ENCODE results near the gene CCND2. TPM values are rescaled to one million over a fixed set of nuclear protein-coding genes. Genes with fewer than 3 reads are reported as not detected.

The CCND2 gene
- total and polyA plus RNA-seq, 2 experiments from 2014 or later, result 157 to 250 TPM

DNA sequence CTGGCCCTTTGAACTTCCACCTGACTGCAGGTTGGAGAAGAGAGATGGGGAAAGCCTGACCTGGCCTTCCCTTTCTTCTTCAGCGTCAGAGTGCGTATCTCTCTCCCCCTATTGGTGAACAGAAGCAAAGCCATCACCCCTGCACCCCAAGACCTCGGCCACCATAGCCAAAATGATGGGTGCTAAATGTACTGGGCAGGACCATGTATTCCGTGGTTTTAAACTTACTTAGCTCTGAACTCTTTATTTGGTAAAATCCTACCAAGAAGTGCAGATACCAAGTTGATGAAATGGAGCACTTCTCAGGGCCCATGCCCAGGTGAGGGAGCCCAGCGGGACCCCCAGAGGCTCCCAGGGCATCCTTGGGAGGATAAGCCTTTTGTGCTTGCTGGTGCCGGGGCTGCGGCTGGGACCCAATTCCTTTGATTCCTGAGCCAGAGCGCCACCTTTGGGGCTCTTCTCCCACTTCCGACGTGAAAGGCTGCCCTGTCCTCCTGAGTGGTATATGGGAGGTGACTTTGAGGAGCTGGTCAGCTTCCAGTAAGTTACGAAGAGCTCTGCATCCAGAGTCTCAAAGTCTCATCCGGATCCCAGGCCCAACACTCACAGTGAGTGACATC lies 9.4 kb downstream of the CCND2 start:
- Histone ChIP-seq H3K9me3 (ENCODE audit: low read depth) (no peaks in the 10 kb centered on the region), H4K20me1 (ENCODE audit: insufficient read depth, poor library complexity, severe bottlenecking) (peaks cover 95% of the 10 kb centered on the region), H2AFZ (no peak overlapping the region), H3K79me2 (peaks cover 90% of the 10 kb centered on the region), H3K36me3 (replicated peaks; ENCODE audit: insufficient read depth, low read depth) (no peaks in the 10 kb centered on the region), H3K4me2 (no peak overlapping the region), H3K9me2 (replicated peaks; ENCODE audit: insufficient read depth) (no peaks in the 10 kb centered on the region), H3K4me3 (no peak overlapping the region), H3K27ac (no peak overlapping the region), H3K4me1 (ENCODE audit: insufficient read depth) (peaks cover 38% of the 10 kb centered on the region), H3K27me3 (no peaks in the 10 kb centered on the region)
- DNase-seq (ENCODE audit: low spot score), result no peak
- 84% methylated on average over 12 of the region's 12 CpGs for WGBS (ENCODE audit: low lambda C conversion rate, missing lambda C conversion rate)
- TF ChIP-seq, protein P1, sequence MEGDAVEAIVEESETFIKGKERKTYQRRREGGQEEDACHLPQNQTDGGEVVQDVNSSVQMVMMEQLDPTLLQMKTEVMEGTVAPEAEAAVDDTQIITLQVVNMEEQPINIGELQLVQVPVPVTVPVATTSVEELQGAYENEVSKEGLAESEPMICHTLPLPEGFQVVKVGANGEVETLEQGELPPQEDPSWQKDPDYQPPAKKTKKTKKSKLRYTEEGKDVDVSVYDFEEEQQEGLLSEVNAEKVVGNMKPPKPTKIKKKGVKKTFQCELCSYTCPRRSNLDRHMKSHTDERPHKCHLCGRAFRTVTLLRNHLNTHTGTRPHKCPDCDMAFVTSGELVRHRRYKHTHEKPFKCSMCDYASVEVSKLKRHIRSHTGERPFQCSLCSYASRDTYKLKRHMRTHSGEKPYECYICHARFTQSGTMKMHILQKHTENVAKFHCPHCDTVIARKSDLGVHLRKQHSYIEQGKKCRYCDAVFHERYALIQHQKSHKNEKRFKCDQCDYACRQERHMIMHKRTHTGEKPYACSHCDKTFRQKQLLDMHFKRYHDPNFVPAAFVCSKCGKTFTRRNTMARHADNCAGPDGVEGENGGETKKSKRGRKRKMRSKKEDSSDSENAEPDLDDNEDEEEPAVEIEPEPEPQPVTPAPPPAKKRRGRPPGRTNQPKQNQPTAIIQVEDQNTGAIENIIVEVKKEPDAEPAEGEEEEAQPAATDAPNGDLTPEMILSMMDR (IDR thresholded peaks at IDR 0.05; ENCODE audit: poor library complexity), result no peak
- no peak for TF ChIP-seq EZH2phosphoT487 (IDR thresholded peaks at IDR 0.05; ENCODE audit: low read depth, severe bottlenecking, unreplicated experiment)
- TF ChIP-seq EZH2 (IDR thresholded peaks at IDR 0.05; ENCODE audit: borderline replicate concordance), result no peak

DNA sequence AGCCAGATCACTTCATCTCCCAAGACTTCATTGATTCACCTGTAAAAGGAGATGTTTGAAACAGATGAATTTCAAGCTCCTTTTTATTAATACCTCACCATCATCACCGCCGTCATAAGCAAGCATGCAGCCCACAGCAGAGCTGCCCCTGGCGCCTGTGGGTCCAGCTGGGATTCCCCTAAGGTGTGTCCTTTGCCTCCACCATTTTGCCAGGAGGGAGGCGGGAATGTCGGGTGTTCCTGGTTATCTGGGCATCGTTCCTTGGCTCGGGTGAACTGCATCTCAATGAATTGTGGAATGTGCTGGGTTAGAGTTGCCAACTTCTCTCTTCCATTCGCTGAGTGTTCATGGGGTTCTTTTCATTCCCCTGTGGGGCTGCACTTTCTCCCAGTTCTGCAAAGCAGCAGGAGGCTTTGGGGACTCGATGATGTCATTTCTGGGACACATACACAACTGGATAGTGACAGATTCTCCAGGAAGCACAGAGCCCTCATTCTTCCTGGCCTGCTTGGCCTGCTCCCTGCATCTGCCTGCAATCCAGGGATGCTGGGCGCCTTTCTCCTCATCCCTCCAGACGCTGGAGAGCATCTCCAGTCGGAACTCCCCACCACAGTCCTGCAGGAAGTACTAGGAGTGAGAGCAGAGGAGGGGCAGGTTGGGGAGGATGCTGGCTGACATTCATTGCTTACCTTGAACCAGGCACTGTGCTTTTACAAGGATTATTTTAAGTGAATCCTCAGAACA lies 10.1 kb downstream of the CCND2 start:
- no peak for DNase-seq (ENCODE audit: low spot score)
- peaks cover 32% of the 10 kb centered on the region for H3K4me1 ChIP-seq (ENCODE audit: insufficient read depth)
- H3K9me2 ChIP-seq (replicated peaks; ENCODE audit: insufficient read depth), result no peaks in the 10 kb centered on the region
- H3K4me2 ChIP-seq, result no peak overlapping the region
- no peak overlapping the region for H3K27ac ChIP-seq
- no peaks in the 10 kb centered on the region for H3K9me3 ChIP-seq (ENCODE audit: low read depth)
- peaks cover 95% of the 10 kb centered on the region for H4K20me1 ChIP-seq (ENCODE audit: insufficient read depth, poor library complexity, severe bottlenecking)
- H3K36me3 ChIP-seq (replicated peaks; ENCODE audit: insufficient read depth, low read depth), result no peaks in the 10 kb centered on the region
- H3K27me3 ChIP-seq, result no peaks in the 10 kb centered on the region
- peaks cover 90% of the 10 kb centered on the region for H3K79me2 ChIP-seq
- WGBS (ENCODE audit: low lambda C conversion rate, missing lambda C conversion rate), result 89% methylated on average over 12 of the region's 12 CpGs
- TF ChIP-seq EZH2 (IDR thresholded peaks at IDR 0.05; ENCODE audit: borderline replicate concordance) (no peak), EZH2phosphoT487 (IDR thresholded peaks at IDR 0.05; ENCODE audit: low read depth, severe bottlenecking, unreplicated experiment) (no peak)
- TF ChIP-seq, protein P1 (IDR thresholded peaks at IDR 0.05; ENCODE audit: poor library complexity), result no peak
- H3K4me3 ChIP-seq, result no peak overlapping the region
- no peak overlapping the region for H2AFZ ChIP-seq

DNA sequence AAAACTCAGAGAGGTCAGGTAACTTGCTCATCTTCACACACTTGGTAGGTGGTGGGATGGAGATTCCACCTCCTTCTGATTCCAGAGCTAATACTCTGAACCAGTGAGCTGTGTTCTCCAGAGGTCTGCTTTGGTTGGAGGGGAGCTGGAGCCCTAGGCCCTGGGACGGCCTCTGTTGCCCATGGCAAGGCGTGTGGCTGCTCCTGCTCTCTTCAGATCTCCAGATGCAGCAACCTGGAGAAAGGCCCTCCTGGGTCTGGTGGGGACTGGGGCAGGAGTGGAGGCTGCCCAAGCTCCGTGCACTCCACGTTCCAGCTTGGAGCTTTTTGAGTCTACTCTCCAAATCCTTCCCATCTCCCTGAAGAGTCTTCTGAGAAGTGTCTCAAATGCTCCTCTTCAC lies 10.7 kb downstream of the CCND2 start:
- TF ChIP-seq EZH2 (IDR thresholded peaks at IDR 0.05; ENCODE audit: borderline replicate concordance) (no peak), EZH2phosphoT487 (IDR thresholded peaks at IDR 0.05; ENCODE audit: low read depth, severe bottlenecking, unreplicated experiment) (no peak)
- TF ChIP-seq, protein P1 (IDR thresholded peaks at IDR 0.05; ENCODE audit: poor library complexity), result no peak
- no peak overlapping the region for H3K27ac ChIP-seq
- H4K20me1 ChIP-seq (ENCODE audit: insufficient read depth, poor library complexity, severe bottlenecking), result peaks cover 97% of the 10 kb centered on the region
- H3K9me2 ChIP-seq (replicated peaks; ENCODE audit: insufficient read depth), result no peaks in the 10 kb centered on the region
- H3K4me3 ChIP-seq, result no peak overlapping the region
- peaks cover 28% of the 10 kb centered on the region for H3K4me1 ChIP-seq (ENCODE audit: insufficient read depth)
- H3K36me3 ChIP-seq (replicated peaks; ENCODE audit: insufficient read depth, low read depth), result no peaks in the 10 kb centered on the region
- WGBS (ENCODE audit: low lambda C conversion rate, missing lambda C conversion rate), result 88% methylated on average over 4 of the region's 4 CpGs
- no peaks in the 10 kb centered on the region for H3K27me3 ChIP-seq
- H3K79me2 ChIP-seq, result peaks cover 97% of the 10 kb centered on the region
- no peak for DNase-seq (ENCODE audit: low spot score)
- no peak overlapping the region for H3K4me2 ChIP-seq
- no peak overlapping the region for H2AFZ ChIP-seq
- H3K9me3 ChIP-seq (ENCODE audit: low read depth), result no peaks in the 10 kb centered on the region

Measured in hepatocyte (in vitro differentiated cells).